Coronary artery (tissue), 2 donors: ENCODE results near the gene TACC2.
"Not testable (repeated sequence)": the region's sequence is repeated elsewhere in the genome, so short reads cannot be mapped to it uniquely, and the experiment has no call there.

ENCODE experiments used
- DNase-seq: peaks from one replicate; pipeline ENCODE4 v3.0.0-alpha.2; 2017; ENCODE audit warnings: low spot score
- H3K27ac ChIP-seq, 2 donors: fragments of 200-600 bp; sonication (generic); one replicate each; pipeline ENCODE4 v1.5.1; 2016 to 2019
- H3K4me3 ChIP-seq: fragments of 200-600 bp; sonication (generic); 2 replicates; pipeline ENCODE4 v1.5.1; 2016; ENCODE audit warnings: mild to moderate bottlenecking, moderate library complexity
- CTCF ChIP-seq: fragments of 200-600 bp; sonication (generic); IDR thresholded peaks from one replicate; pipeline ENCODE4 v1.5.1; 2019; ENCODE audit warnings: antibody characterized with exemption

Gene TACC2

GRCh38 chr10:122075171-122075570 lies 86.2 kb downstream of the TACC2 start:
- Histone ChIP-seq H3K27ac (no peak overlapping the region), H3K4me3 (no peak overlapping the region)
- no peak for DNase-seq
- no peak for TF ChIP-seq CTCF

GRCh38 chr10:122075876-122076275 lies 86.9 kb downstream of the TACC2 start:
- DNase-seq, H3K4me3 ChIP-seq, H3K27ac ChIP-seq: not testable (repeated sequence)

GRCh38 chr10:122077311-122077875 lies 88.4 kb downstream of the TACC2 start:
- DNase-seq, result no peak
- Histone ChIP-seq H3K27ac (no peak overlapping the region), H3K4me3 (no peak overlapping the region)
- no peak for TF ChIP-seq CTCF

- Histone ChIP-seq H3K4me3 (no peak overlapping the region), H3K27ac (no peak overlapping the region)
- no peak for DNase-seq
- TF ChIP-seq CTCF, result no peak
Observed at GRCh38 chr10:122078326-122078725, 89.4 kb downstream of the TACC2 start.

GRCh38 chr10:122078965-122079795 lies 90.2 kb downstream of the TACC2 start:
- Histone ChIP-seq H3K27ac (no peak overlapping the region), H3K4me3 (no peak overlapping the region)
- DNase-seq, result no peak
- TF ChIP-seq CTCF, result no peak

- no peak for DNase-seq
- Histone ChIP-seq H3K4me3 (no peak overlapping the region), H3K27ac (no peak overlapping the region)
- TF ChIP-seq CTCF, result no peak
Observed at GRCh38 chr10:122082616-122083477, 93.9 kb downstream of the TACC2 start.

- no peak for DNase-seq
- TF ChIP-seq CTCF, result no peak
- Histone ChIP-seq H3K27ac (no peak overlapping the region), H3K4me3 (no peak overlapping the region)
Observed at GRCh38 chr10:122083478-122084025, 94.6 kb downstream of the TACC2 start.
